ENCODE results near the gene PTF1A.

The PTF1A gene

GRCh38 chr10:23171232-23171876, 20.8 kb upstream of the PTF1A start:
- no peak for TF ChIP-seq CTCF (IDR thresholded peaks at IDR 0.05; ENCODE audit: control extremely low read depth, extremely low read depth, low read depth, missing control alignments)
- CTCF ChIA-PET, result interaction anchor here (1.3 kb wide), 1 partner anchor 14 kb away, joined by 4 read pairs; no protein-coding TSS in a partner anchor

GRCh38 chr10:23172429-23173213, 19.5 kb upstream of the PTF1A start:
- DNase-seq (ENCODE audit: extremely low spot score), result no peak
- TF ChIP-seq CTCF (IDR thresholded peaks at IDR 0.05; ENCODE audit: control extremely low read depth, extremely low read depth, low read depth, missing control alignments), result no peak
- POLR2A ChIA-PET, result no interaction called here
- CTCF ChIA-PET, result no interaction called here

More at GRCh38 chr10:23171232-23171876, 20.8 kb upstream of the PTF1A start:
- no peak for DNase-seq (ENCODE audit: extremely low spot score)
- POLR2A ChIA-PET, result no interaction called here

GRCh38 chr10:23173214-23174073, 18.7 kb upstream of the PTF1A start:
- no peak for DNase-seq (ENCODE audit: extremely low spot score)
- no peak for TF ChIP-seq CTCF (IDR thresholded peaks at IDR 0.05; ENCODE audit: control extremely low read depth, extremely low read depth, low read depth, missing control alignments)
- CTCF ChIA-PET, result no interaction called here
- POLR2A ChIA-PET, result no interaction called here

- DNase-seq (ENCODE audit: extremely low spot score), result no peak
- CTCF ChIA-PET, result no interaction called here
- TF ChIP-seq CTCF (IDR thresholded peaks at IDR 0.05; ENCODE audit: control extremely low read depth, extremely low read depth, low read depth, missing control alignments), result no peak
- POLR2A ChIA-PET, result no interaction called here
Observed at GRCh38 chr10:23174074-23174976, 17.8 kb upstream of the PTF1A start.

- no peak for TF ChIP-seq CTCF (IDR thresholded peaks at IDR 0.05; ENCODE audit: control extremely low read depth, extremely low read depth, low read depth, missing control alignments)
- ChIA-PET CTCF (no interaction called here), POLR2A (no interaction called here)
- DNase-seq (ENCODE audit: extremely low spot score), result no peak
Observed at GRCh38 chr10:23174977-23175512, 17.1 kb upstream of the PTF1A start.
